Fibroblast of skin of left biceps (primary cell): Measurements from ENCODE around the gene TMEM273.

Source experiments
- DNase-seq, 2 experiments: peaks; one replicate each; pipeline ENCODE4 v3.0.0-alpha.2; 2013; ENCODE audit warnings: low read depth in 2 of 2

TMEM273 gene

GRCh38 chr10:49164559-49165188 is 23.5 kb downstream of the TMEM273 start:
- no peak for DNase-seq

DNA sequence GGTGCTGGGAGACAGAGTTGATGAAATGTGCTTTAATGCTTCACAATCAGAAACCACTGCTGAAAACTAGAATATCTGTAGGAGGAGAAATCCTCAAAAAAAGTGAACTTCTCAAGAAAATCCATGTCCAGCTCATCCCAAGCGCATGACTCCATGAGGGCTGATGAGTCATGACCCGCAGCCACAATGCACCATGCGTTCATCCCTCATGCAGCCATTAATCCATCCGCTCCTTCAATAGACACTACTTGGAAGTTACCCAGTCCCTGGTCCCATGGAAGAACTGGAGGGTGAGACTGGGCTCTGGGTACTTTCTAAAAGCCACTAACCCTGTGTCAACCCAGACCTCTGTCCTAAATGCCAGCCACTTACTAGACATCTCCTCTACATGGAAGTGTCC is 24.4 kb downstream of the TMEM273 start:
- no peak for DNase-seq

GRCh38 chr10:49162761-49163310 is 25.4 kb downstream of the TMEM273 start:
- no peak for DNase-seq

- DNase-seq = no peak
Measured at GRCh38 chr10:49162063-49162462, 26.1 kb downstream of the TMEM273 start.

GRCh38 chr10:49161411-49161997 is 26.7 kb downstream of the TMEM273 start:
- DNase-seq = no peak

GRCh38 chr10:49160814-49161213 is 27.4 kb downstream of the TMEM273 start:
- no peak for DNase-seq

- no peak for DNase-seq
Measured at GRCh38 chr10:49160110-49160509, 28.1 kb downstream of the TMEM273 start.

DNA sequence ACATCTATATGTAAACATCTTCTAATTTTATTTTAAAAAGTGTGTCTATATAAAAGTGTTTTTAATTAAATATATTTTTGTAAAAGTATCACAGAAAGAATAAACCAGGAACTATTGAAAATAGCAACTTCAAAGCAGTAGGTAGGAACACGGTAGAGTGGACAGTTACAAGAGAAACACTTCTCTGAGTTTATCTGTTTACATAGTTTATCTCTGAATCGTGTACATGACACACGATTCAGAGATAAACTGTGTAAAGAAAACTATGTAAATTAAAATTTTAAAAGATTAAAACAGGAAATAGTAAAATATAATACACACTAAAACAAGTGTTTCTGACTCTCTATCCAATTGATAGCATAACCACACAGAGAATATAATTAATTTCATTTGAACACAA is 29.3 kb downstream of the TMEM273 start:
- DNase-seq = no peak

GRCh38 chr10:49158404-49158803 is 29.8 kb downstream of the TMEM273 start:
- DNase-seq = no peak

- DNase-seq = no peak
Measured at GRCh38 chr10:49157229-49157628, 31.0 kb downstream of the TMEM273 start.

DNA sequence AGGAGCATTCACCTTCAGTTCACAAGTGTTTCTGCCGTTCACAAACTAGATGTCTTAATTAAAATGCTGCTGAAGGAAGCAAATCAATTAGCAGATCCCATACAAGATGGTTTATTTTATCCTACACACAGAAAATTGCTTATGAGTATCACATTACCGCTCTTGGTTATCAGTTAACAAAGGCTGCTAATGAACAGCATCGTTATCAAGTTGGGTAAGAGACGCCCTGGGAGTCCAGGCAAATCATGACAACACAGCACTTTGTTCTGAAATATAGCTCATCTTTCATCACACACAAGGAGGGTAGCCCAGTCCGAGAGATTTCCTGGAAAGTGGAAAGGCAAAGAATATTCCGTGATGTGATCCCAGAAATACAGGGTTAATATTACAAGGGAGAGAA is 33.5 kb downstream of the TMEM273 start:
- no peak for DNase-seq

- DNase-seq = no peak
Measured at GRCh38 chr10:49153971-49154370, 34.2 kb downstream of the TMEM273 start.

DNA sequence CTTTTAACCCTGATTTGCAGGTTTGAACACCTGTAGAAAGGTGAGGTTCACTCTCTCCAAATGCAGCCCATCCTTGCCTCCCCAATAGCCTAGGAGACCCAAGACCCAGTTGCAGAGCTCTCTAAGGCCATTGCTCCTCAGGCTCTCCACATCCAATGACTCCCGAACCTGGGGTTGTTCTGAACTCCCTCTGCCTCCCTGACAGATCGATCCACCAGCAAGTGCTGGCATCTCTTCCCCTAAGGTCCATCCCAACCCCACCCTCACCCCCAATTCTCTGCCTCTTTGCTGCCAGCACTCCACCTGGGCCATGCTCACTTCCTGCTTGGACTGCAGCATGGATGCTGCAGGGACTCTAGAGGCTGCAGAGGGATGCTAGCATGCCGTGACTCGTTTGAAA is 35.1 kb downstream of the TMEM273 start:
- DNase-seq = no peak

DNA sequence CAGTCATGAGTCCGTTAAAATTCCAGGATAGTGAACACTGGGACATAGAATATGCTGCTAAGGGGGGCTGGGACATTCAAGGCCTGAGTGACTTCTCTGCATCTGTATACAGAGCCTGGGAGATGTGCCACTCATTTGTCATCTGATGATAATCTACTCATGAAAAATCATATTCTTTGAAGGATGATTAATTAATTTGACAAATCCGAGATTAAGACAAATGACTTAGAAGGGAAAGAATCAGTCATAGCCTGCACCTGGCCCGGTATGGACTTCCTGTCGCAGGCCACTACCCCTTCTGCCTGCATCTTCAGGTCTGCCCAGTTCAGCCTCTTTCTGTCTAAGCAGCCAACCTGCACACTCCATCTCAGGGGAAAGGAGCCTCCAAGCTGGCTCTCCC is 35.5 kb downstream of the TMEM273 start:
- no peak for DNase-seq

DNA sequence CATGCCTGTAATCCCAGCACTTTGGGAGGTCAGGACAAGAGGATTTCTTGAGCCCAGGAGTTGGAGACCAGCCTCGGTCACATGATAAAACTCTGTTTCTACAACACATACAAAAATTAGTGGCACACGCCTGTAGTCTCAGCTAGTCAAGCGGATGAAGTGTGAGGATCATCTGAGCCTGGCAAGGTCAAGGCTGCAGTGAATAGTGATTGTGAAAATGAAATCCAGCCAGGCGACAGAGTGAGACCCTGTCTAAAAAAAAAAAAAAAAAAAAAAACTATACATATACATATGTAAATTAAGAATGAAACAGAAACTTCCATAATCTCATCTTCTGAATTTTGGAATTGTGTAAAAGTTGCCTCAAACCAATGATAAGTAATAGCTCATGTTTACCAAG is 36.2 kb downstream of the TMEM273 start:
- no peak for DNase-seq

DNA sequence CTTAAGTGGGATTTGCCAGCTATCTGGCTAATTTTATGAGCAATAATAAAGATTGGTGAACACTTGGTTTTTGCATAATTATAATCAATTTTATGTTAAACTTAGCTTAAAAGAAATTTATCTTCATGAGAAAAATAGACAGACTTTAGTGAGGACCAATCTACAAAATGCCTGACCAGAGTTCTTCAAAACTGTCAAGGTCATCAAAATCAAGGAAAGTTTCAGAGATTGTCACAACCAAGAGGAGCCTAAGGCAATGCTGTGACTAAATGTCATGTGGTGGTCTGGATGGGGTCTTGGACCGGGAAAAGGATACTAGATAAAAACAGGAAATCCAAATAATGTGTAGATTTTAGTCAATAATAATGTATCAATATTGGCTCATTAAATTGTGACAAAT is 36.7 kb downstream of the TMEM273 start:
- no peak for DNase-seq

GRCh38 chr10:49151025-49151445 is 37.2 kb downstream of the TMEM273 start:
- no peak for DNase-seq

- no peak for DNase-seq
Measured at GRCh38 chr10:49150426-49150825, 37.8 kb downstream of the TMEM273 start.

DNA sequence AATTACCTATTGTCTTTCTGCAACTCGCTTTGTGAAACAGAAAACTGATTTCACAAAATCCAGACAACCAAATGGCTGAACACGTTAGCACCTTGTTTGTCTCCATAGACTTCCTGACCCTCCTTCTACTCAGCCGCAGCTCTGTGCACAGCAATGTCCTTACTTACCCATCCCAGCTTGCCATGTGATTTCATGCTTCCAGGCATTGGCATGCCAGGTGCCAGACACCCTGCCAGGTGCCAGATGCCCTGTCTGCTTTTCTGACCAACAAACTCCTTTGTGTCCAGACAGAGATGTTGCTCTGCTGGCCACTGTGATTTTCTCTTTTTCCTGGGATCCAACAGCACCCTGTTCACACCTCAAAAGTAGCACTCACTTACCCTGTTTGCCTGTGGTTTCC is 38.3 kb downstream of the TMEM273 start:
- no peak for DNase-seq

GRCh38 chr10:49144058-49144720 is 44.0 kb downstream of the TMEM273 start:
- peak; percentile 60 to 66 for DNase-seq

DNA sequence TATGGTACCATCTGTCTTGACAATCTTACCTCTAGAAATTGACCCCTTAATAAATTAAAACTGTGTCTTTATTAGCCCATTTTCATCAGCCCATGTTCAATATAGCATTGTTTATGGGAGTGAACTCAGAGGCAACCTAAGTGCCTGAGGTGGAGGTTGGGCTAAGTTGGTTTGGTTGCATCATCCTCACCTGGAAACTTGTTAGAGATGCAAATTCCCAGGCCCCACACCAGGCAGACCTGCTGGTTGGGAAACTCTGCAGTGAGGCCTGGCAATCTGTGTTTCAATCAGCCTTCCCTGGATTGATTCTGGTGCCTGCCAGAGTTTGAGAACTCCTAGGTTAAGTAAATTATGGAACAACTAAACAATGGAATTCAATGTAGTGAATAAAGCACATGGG is 44.9 kb downstream of the TMEM273 start:
- no peak for DNase-seq

DNA sequence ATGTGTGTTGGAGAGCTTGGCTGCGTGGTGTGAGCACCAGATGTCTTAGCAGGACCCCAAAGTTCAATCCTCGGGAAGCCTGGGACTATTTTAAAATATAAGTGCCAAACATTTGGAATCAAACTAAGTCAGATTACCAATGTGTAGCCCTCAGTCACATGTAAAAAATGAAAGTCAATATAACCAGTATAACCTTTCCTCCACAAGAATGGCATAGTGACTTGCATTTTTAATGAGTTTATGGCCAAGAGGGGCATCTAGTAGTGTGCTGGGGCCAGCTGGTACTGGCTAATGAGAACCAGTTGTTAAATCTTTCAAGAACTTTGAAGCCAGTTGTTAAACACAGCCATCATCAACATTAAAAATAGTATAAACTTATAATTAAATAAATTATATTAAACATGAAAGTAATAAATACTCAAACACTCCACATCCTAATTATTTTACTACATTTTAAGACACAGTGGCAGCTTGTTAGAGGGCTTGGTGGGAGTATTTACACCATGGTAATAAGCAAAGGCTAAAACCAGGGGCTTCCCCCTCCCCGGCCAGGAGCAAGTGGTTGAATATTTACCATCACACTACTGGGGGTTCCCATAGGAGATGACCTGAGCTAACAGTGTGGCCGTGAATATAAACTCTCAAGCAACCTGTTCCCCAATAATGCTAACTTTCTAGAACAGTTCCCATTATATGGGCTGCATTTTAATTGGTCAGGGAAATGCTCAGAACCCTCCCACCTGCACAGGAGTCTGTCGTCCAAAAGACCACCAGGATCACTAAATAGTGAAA is 46.5 kb downstream of the TMEM273 start:
- no peak for DNase-seq
